Measurements from ENCODE around the gene SRXN1.

DNA sequence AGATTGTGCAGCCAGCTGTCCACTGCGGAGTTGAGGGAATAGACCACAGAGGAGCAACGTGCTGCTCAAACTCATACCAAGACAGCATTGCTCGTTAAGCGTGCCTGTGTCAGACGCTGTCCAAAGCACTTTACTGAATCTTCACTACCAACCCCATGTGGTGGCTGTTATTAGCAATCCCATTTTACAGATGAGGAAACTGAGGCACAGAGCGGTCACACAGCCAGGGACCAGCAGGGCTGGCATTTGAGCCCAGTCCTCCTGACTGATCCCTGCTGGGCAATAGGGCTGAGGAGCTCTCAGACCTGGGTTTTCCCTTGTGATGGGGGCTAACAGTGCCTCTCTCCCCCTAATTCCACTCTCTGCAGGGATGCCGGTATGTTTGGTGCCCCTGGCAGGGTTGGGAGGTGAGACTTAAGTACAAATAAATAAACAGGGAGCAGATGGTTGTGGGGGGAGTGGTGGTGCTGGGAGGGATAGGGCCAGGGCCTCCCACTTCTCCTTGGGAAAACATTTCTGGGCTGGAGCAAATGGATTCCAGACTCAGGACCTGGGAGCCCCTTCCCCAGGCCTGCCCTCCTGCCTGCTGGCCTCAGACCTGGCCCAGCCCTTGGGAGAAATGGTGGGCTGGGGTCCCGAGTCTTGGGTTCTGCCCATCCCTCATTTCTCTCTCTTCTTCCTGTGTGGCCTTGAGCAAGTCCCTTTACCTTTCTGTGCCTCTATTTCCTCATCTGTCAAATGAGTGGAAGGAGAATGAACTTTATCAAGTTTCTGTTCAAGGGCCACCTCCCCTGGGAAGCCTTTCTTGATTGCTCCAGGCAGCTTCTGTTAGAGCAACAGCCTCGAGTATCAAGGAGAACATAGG, 17.7 kb downstream of the SRXN1 start:
- TF ChIP-seq EZH2 (IDR thresholded peaks at IDR 0.05; ENCODE audit: borderline replicate concordance, low read depth, low read length, severe bottlenecking) (no peak), POLR2A (IDR thresholded peaks at IDR 0.05; ENCODE audit: low read depth, low read length) (no peak), POLR2AphosphoS5 (IDR thresholded peaks at IDR 0.05; ENCODE audit: insufficient read depth, low read depth, low read length) (no peak)
- TF ChIP-seq, protein P1, sequence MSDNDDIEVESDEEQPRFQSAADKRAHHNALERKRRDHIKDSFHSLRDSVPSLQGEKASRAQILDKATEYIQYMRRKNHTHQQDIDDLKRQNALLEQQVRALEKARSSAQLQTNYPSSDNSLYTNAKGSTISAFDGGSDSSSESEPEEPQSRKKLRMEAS (IDR thresholded peaks at IDR 0.05; ENCODE audit: insufficient read depth, insufficient read length): no peak
- TF ChIP-seq, protein P2, sequence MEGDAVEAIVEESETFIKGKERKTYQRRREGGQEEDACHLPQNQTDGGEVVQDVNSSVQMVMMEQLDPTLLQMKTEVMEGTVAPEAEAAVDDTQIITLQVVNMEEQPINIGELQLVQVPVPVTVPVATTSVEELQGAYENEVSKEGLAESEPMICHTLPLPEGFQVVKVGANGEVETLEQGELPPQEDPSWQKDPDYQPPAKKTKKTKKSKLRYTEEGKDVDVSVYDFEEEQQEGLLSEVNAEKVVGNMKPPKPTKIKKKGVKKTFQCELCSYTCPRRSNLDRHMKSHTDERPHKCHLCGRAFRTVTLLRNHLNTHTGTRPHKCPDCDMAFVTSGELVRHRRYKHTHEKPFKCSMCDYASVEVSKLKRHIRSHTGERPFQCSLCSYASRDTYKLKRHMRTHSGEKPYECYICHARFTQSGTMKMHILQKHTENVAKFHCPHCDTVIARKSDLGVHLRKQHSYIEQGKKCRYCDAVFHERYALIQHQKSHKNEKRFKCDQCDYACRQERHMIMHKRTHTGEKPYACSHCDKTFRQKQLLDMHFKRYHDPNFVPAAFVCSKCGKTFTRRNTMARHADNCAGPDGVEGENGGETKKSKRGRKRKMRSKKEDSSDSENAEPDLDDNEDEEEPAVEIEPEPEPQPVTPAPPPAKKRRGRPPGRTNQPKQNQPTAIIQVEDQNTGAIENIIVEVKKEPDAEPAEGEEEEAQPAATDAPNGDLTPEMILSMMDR (IDR thresholded peaks at IDR 0.05; ENCODE audit: extremely low read depth in 1 of 2, insufficient read depth in 1 of 2, low read depth in 1 of 2, low read length in 2 of 2): no peak
